ENCODE measurements around the gene ELMOD3.
"Not testable (repeated sequence)": the region's sequence is repeated elsewhere in the genome, so short reads cannot be mapped to it uniquely, and the experiment has no call there.

GRCh38 chr2:85329701-85330100, 24.9 kb upstream of the ELMOD3 start:
- not testable (repeated sequence) for TF ChIP-seq CTCF (IDR thresholded peaks at IDR 0.05; ENCODE audit: low read length); EZH2phosphoT487 (IDR thresholded peaks at IDR 0.05; ENCODE audit: low read length); EZH2 (optimal IDR thresholded peaks at IDR 0.05; ENCODE audit: low read depth, low read length)
